ENCODE measurements around the gene PCDH11Y.
"Not testable (repeated sequence)": the region's sequence is repeated elsewhere in the genome, so short reads cannot be mapped to it uniquely, and the experiment has no call there.

- not testable (repeated sequence) for TF ChIP-seq CTCF (IDR thresholded peaks at IDR 0.05 in 2 of 3, conservative IDR thresholded peaks at IDR 0.05 in 1 of 3; ENCODE audit: control insufficient read depth in 2 of 3, extremely low read depth in 1 of 3, insufficient read depth in 1 of 3, low read depth in 3 of 3, low read length in 3 of 3); MXI1 (IDR thresholded peaks at IDR 0.05; ENCODE audit: low read depth, low read length); FOS (IDR thresholded peaks at IDR 0.05; ENCODE audit: borderline replicate concordance, extremely low read depth, insufficient read length); SREBF1 (IDR thresholded peaks at IDR 0.05; ENCODE audit: low read length); IRF4 (IDR thresholded peaks at IDR 0.05; ENCODE audit: low read depth, low read length); EP300 (IDR thresholded peaks at IDR 0.05; ENCODE audit: borderline replicate concordance in 1 of 2, control insufficient read depth in 1 of 2, low read depth in 2 of 2, low read length in 2 of 2); RCOR1 (conservative IDR thresholded peaks at IDR 0.05; ENCODE audit: low read depth, low read length); MYB (IDR thresholded peaks at IDR 0.05; ENCODE audit: borderline replicate concordance, low read depth, low read length)
These were observed 342.1 kb downstream of the PCDH11Y start for GRCh38 chrY:5342220-5342619.

Data from GM12878 (cell line).